Right lobe of liver (tissue), 4 donors: ENCODE measurements around the gene PDZD2.

Experiments used
- CTCF ChIP-seq, 4 donors: fragments of 200-600 bp in 3 of 4; fragments of 450-650 bp in 1 of 4; IDR thresholded peaks; one replicate each; pipeline versions ENCODE4 v1.5.1 to v1.8.0; 2016 to 2022; ENCODE audit warnings: antibody characterized with exemption in 4 of 4, mild to moderate bottlenecking in 2 of 4
- POLR2A ChIP-seq: fragments of 450-650 bp; IDR thresholded peaks from one replicate; pipeline ENCODE4 v1.6.1; 2017; ENCODE audit warnings: antibody characterized with exemption, mild to moderate bottlenecking
- donor health status: DM: no; HTN: no; CAD: no.
- donor health status: DM: no; HTN: no; CAD: no.
- donor health status: DM: no; HTN: yes; CAD: no.

- no peak for TF ChIP-seq POLR2A
- TF ChIP-seq CTCF (IDR thresholded peaks at IDR 0.05) = no peak
These were observed 490.2 kb downstream of the PDZD2 start for GRCh38 chr5:32129074-32129598.
